Activated naive CD4-positive, alpha-beta T cell treated with anti-CD3 and anti-CD28 coated beads, Interleukin-2, amount 10 ng/mL, durations not matched to agents 7 days and 5 days (primary cell): ENCODE data around the gene TK2.
A peak's percentile ranks its signal among the peaks of the same experiment; 100 is the strongest.
"Not testable (repeated sequence)": the region's sequence is repeated elsewhere in the genome, so short reads cannot be mapped to it uniquely, and the experiment has no call there.

Source experiments
- CTCF ChIA-PET: fragments of 350-600 bp; sonication (Branson Sonifier 250); formaldehyde crosslinking; loops from one replicate; lab custom pipeline; 2021; ENCODE audit warnings: antibody characterized with exemption; lab: Charles Lee
- DNase-seq: peaks from one replicate; pipeline ENCODE4 v3.0.0-alpha.2; 2020
- H3K27ac Mint-ChIP-seq: one replicate; pipeline ENCODE4 v1.8.0; 2021; ENCODE audit warnings: mild to moderate bottlenecking, moderate library complexity, mixed read lengths
- H3K27me3 Mint-ChIP-seq: one replicate; pipeline ENCODE4 v1.8.0; 2021; ENCODE audit warnings: mild to moderate bottlenecking, mixed read lengths
- H3K36me3 Mint-ChIP-seq: one replicate; pipeline ENCODE4 v1.8.0; 2021; ENCODE audit warnings: mixed read lengths
- H3K4me1 Mint-ChIP-seq: one replicate; pipeline ENCODE4 v1.8.0; 2021; ENCODE audit warnings: mixed read lengths
- H3K4me3 Mint-ChIP-seq: one replicate; pipeline ENCODE4 v1.8.0; 2021; ENCODE audit warnings: mild to moderate bottlenecking, moderate library complexity, mixed read lengths
- H3K9me3 Mint-ChIP-seq: one replicate; pipeline ENCODE4 v1.8.0; 2021; ENCODE audit warnings: mixed read lengths

Gene TK2

GRCh38 chr16:66549284-66550131, at the start of gene TK2:
TK2 (minus strand) TSS chr16:66550122; CDS start chr16:66550061, 61 bp downstream.
- peaks cover 27% of the 10 kb centered on the region for H3K36me3 Mint-ChIP-seq
- peak within 1 kb of the TSS; percentile 78 for H3K4me3 Mint-ChIP-seq
- H3K4me1 Mint-ChIP-seq = peaks cover 59% of the 10 kb centered on the region
- DNase-seq = peak; percentile 69
- no peaks in the 10 kb centered on the region for H3K9me3 Mint-ChIP-seq
- peaks cover 4% of the 10 kb centered on the region for H3K27me3 Mint-ChIP-seq
- CTCF ChIA-PET = interaction anchor here (1.0 to 4.4 kb wide), 6 partner anchors 27 to 54 kb away, joined by 3 to 39 read pairs (median 3); no protein-coding TSS in a partner anchor
- peak within 1 kb of the TSS; percentile 75 for H3K27ac Mint-ChIP-seq

GRCh38 chr16:66598111-66598510, 48.2 kb upstream of the TK2 start:
- Mint-ChIP-seq H3K27me3 (no peaks in the 10 kb centered on the region), H3K9me3 (peaks cover 8% of the 10 kb centered on the region), H3K4me3 (no peak overlapping the region), H3K27ac (peak overlapping the region; percentile 95), H3K36me3 (peaks cover 10% of the 10 kb centered on the region), H3K4me1 (peaks cover 62% of the 10 kb centered on the region)
- CTCF ChIA-PET = interaction anchor here (1.4 to 5.6 kb wide), 2 partner anchors 8 to 10 kb away, joined by 4 to 29 read pairs; no protein-coding TSS in a partner anchor
- DNase-seq = peak; percentile 42

GRCh38 chr16:66596986-66597848, 47.3 kb upstream of the TK2 start:
- CTCF ChIA-PET = interaction anchor here (1.5 to 5.6 kb wide), 3 partner anchors 7 to 11 kb away, joined by 5 to 29 read pairs (median 10); no protein-coding TSS in a partner anchor
- peaks cover 57% of the 10 kb centered on the region for H3K4me1 Mint-ChIP-seq
- peak overlapping the region; percentile 41 for H3K4me3 Mint-ChIP-seq
- H3K27ac Mint-ChIP-seq = peak overlapping the region; percentile 95
- peak; percentile 43 for DNase-seq
- peaks cover 8% of the 10 kb centered on the region for H3K9me3 Mint-ChIP-seq
- H3K27me3 Mint-ChIP-seq = no peaks in the 10 kb centered on the region
- peaks cover 10% of the 10 kb centered on the region for H3K36me3 Mint-ChIP-seq

GRCh38 chr16:66596559-66596958, 46.6 kb upstream of the TK2 start:
- Mint-ChIP-seq H3K27ac (peak overlapping the region; percentile 95), H3K4me1 (peaks cover 60% of the 10 kb centered on the region), H3K4me3 (peak overlapping the region; percentile 16)
- H3K9me3 Mint-ChIP-seq, H3K36me3 Mint-ChIP-seq, DNase-seq, H3K27me3 Mint-ChIP-seq: not testable (repeated sequence)
- CTCF ChIA-PET = interaction anchor here (1.5 to 1.9 kb wide), 2 partner anchors 10 to 12 kb away, joined by 5 to 10 read pairs; no protein-coding TSS in a partner anchor

- H3K4me3 Mint-ChIP-seq = no peak overlapping the region
- H3K27ac Mint-ChIP-seq = no peak overlapping the region
- H3K4me1 Mint-ChIP-seq = peaks cover 62% of the 10 kb centered on the region
- no peak for DNase-seq
- H3K27me3 Mint-ChIP-seq = peaks cover 4% of the 10 kb centered on the region
- H3K9me3 Mint-ChIP-seq = no peaks in the 10 kb centered on the region
- no peaks in the 10 kb centered on the region for H3K36me3 Mint-ChIP-seq
- CTCF ChIA-PET = interaction anchor here (1.3 to 1.5 kb wide), 2 partner anchors 14 kb away, joined by 4 read pairs; no protein-coding TSS in a partner anchor
Measured at GRCh38 chr16:66594739-66595138, 44.8 kb upstream of the TK2 start.

- Mint-ChIP-seq H3K27ac (no peak overlapping the region), H3K4me1 (peaks cover 63% of the 10 kb centered on the region), H3K27me3 (peaks cover 5% of the 10 kb centered on the region), H3K4me3 (no peak overlapping the region), H3K9me3 (no peaks in the 10 kb centered on the region), H3K36me3 (no peaks in the 10 kb centered on the region)
- CTCF ChIA-PET = interaction anchor here (0.9 to 1.5 kb wide), 3 partner anchors 11 to 188 kb away, joined by 3 to 5 read pairs (median 3); no protein-coding TSS in a partner anchor
- DNase-seq = no peak
Measured at GRCh38 chr16:66592814-66593213, 42.9 kb upstream of the TK2 start.

GRCh38 chr16:66592241-66592640, 42.3 kb upstream of the TK2 start:
- Mint-ChIP-seq H3K9me3 (no peaks in the 10 kb centered on the region), H3K36me3 (no peaks in the 10 kb centered on the region), H3K4me1 (peaks cover 62% of the 10 kb centered on the region), H3K27ac (no peak overlapping the region), H3K27me3 (peaks cover 9% of the 10 kb centered on the region), H3K4me3 (no peak overlapping the region)
- DNase-seq = no peak
- CTCF ChIA-PET = interaction anchor here (0.9 to 1.4 kb wide), 2 partner anchors 16 to 187 kb away, joined by 3 to 5 read pairs; no protein-coding TSS in a partner anchor

GRCh38 chr16:66591018-66591417, 41.1 kb upstream of the TK2 start:
- no peak for DNase-seq
- H3K9me3 Mint-ChIP-seq = no peaks in the 10 kb centered on the region
- no peak overlapping the region for H3K4me3 Mint-ChIP-seq
- peaks cover 9% of the 10 kb centered on the region for H3K27me3 Mint-ChIP-seq
- no peak overlapping the region for H3K27ac Mint-ChIP-seq
- CTCF ChIA-PET = interaction anchor here (1.1 to 3.1 kb wide), 9 partner anchors 9 to 233 kb away, joined by 3 to 65 read pairs (median 29); partner anchors contain the start of gene CKLF
- H3K36me3 Mint-ChIP-seq = no peaks in the 10 kb centered on the region
- peaks cover 60% of the 10 kb centered on the region for H3K4me1 Mint-ChIP-seq

GRCh38 chr16:66590322-66590721, 40.4 kb upstream of the TK2 start:
- Mint-ChIP-seq H3K9me3 (no peaks in the 10 kb centered on the region), H3K36me3 (no peaks in the 10 kb centered on the region), H3K4me3 (peak overlapping the region; percentile 65), H3K4me1 (peaks cover 65% of the 10 kb centered on the region), H3K27me3 (peaks cover 9% of the 10 kb centered on the region), H3K27ac (peak overlapping the region; percentile 55)
- CTCF ChIA-PET = interaction anchor here (1.1 to 3.1 kb wide), 14 partner anchors 9 to 248 kb away, joined by 3 to 65 read pairs (median 19); partner anchors contain the start of gene CKLF
- DNase-seq = peak; percentile 59

- CTCF ChIA-PET = interaction anchor here (0.7 to 3.1 kb wide), 30 partner anchors 8 to 247 kb away, joined by 3 to 65 read pairs (median 6); partner anchors contain the start of genes CKLF and CMTM2
- H3K9me3 Mint-ChIP-seq = no peaks in the 10 kb centered on the region
- H3K4me3 Mint-ChIP-seq = peak overlapping the region; percentile 65
- peaks cover 9% of the 10 kb centered on the region for H3K27me3 Mint-ChIP-seq
- H3K4me1 Mint-ChIP-seq = peaks cover 56% of the 10 kb centered on the region
- no peaks in the 10 kb centered on the region for H3K36me3 Mint-ChIP-seq
- H3K27ac Mint-ChIP-seq = peak overlapping the region; percentile 55
- DNase-seq = peak; percentile 81
Measured at GRCh38 chr16:66588981-66589713, 39.2 kb upstream of the TK2 start.

- CTCF ChIA-PET = interaction anchor here (0.6 to 3.1 kb wide), 9 partner anchors 13 to 248 kb away, joined by 4 to 65 read pairs (median 31); partner anchors contain the start of gene CKLF
- H3K27ac Mint-ChIP-seq = peak overlapping the region; percentile 7
- H3K4me3 Mint-ChIP-seq = no peak overlapping the region
Measured at GRCh38 chr16:66587881-66588600, 38.1 kb upstream of the TK2 start.

GRCh38 chr16:66585481-66586239, 35.7 kb upstream of the TK2 start:
- Mint-ChIP-seq H3K36me3 (no peaks in the 10 kb centered on the region), H3K27me3 (peaks cover 16% of the 10 kb centered on the region), H3K4me1 (peaks cover 46% of the 10 kb centered on the region), H3K4me3 (no peak overlapping the region), H3K9me3 (no peaks in the 10 kb centered on the region), H3K27ac (peak overlapping the region; percentile 35)
- CTCF ChIA-PET = interaction anchor here (0.9 to 2.1 kb wide), 6 partner anchors 21 to 179 kb away, joined by 3 to 7 read pairs (median 4); no protein-coding TSS in a partner anchor
- no peak for DNase-seq

More at GRCh38 chr16:66587881-66588600, 38.1 kb upstream of the TK2 start:
- Mint-ChIP-seq H3K27me3 (peaks cover 9% of the 10 kb centered on the region), H3K9me3 (no peaks in the 10 kb centered on the region), H3K4me1 (peaks cover 56% of the 10 kb centered on the region), H3K36me3 (no peaks in the 10 kb centered on the region)
- DNase-seq = no peak
